ENCODE data around the gene GATD1.
"Not testable (repeated sequence)": the region's sequence is repeated elsewhere in the genome, so short reads cannot be mapped to it uniquely, and the experiment has no call there.

The GATD1 gene

GRCh38 chr11:763073-763463 lies 14.2 kb downstream of the GATD1 start:
- DNase-seq = no peak

GRCh38 chr11:762421-763072 lies 14.7 kb downstream of the GATD1 start:
- DNase-seq = no peak

- DNase-seq = no peak
These were observed 15.7 kb downstream of the GATD1 start for GRCh38 chr11:761526-762108.

- DNase-seq = no peak
These were observed 17.1 kb downstream of the GATD1 start for GRCh38 chr11:760236-760635.

GRCh38 chr11:749731-750130 lies 27.6 kb downstream of the GATD1 start:
- no peak for DNase-seq

DNA sequence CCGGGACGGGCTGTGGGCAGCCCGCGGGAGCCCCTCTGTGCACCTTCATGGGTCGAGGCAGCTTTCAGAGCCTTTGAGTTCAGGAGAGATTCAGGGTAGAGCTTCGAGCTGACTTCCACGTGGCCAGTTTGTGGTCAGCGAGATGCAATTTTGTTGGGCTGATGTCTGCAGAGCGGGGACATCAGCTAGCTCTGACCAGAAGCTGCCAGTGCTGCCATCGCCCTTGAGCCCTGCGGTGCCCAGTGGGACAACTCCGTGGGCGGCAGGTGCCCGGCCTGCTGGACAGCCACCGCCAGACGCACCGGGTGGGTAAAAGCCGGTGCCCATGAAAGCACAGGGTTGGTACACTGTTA lies 29.3 kb downstream of the GATD1 start:
- DNase-seq = no peak

DNA sequence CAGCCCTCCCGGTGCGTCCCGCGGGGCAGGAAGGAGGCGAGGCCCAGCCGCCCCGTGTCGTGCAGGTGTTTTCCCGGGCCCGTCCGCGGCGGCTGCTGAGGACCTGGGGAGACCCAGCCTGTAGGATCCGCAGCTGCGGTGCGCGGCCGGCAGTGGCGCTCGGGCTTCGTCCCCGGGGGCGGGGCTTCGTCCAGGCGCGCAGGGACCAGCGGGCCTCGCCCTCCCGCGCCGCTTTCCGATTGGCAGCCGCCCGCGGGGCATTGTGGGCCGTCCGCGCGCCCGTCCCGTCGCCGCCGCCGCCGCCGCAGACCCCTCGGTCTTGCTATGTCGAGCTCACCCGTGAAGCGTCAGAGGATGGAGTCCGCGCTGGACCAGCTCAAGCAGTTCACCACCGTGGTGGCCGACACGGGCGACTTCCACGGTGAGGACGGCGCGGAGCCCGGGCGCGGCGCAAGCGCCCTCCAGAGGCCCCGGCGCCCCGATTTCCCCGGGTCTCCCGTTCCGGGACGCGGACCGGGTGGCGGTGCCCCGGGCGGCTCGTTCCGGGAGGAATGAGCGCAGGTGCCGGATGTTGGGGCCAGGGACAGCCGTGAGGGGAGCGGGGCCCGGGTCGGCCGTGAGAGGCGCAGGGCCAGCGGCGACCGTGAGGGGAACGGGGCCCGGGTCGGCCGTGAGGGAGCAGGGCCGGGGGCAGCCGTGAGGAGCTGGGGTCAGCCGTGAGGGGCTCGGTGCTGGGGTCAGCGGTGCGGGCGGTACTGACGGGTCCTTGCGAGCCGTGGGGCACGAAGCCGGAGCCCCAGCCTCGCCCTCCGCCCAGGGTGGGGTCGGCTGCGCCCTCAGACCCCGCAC lies 29.9 kb downstream of the GATD1 start, which contains the start of gene TALDO1:
TSS of gene TALDO1 (plus strand) at position 307 of the 849 bp plus-strand sequence. CDS start at position 325, 18 bp downstream.
- peak; percentile 42 for DNase-seq

GRCh38 chr11:746289-747157 lies 30.8 kb downstream of the GATD1 start:
- peak; percentile 24 for DNase-seq

- DNase-seq = no peak
These were observed 31.9 kb downstream of the GATD1 start for GRCh38 chr11:745428-745827.

DNA sequence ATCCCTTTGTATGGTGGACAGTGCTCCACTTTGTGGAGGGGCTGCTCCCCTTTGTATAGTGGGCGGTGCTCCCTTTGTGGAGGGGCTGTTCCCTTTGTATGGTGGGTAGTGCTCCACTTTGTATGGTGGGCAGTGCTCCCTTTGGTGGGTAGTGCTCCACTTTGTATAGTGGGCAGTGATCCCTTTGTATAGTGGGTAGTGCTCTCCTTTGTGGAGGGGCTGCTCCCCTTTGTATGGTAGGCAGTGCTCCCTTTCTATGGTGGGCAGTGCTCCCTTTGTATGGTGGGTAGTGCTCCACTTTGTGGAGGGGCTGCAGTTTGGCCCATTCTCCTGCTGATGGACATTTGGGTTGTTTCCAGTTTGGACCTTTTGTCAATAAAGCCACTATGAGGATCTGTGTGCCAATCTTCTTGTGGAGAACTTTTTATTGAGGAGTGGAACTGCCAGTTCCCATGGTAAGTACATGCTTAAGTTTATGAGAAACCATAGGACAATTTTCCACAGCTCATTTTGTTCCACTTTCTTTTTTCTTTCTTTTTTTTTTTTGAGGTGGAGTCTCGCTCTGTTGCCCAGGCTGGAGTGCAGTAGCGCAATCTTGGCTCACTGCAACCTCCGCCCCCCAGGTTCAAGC lies 34.6 kb downstream of the GATD1 start:
- no peak for DNase-seq

- no peak for DNase-seq
These were observed 35.1 kb downstream of the GATD1 start for GRCh38 chr11:742156-742546.

- DNase-seq = not testable (repeated sequence)
These were observed 39.4 kb downstream of the GATD1 start for GRCh38 chr11:737899-738298.

GRCh38 chr11:737366-737765 lies 39.9 kb downstream of the GATD1 start:
- no peak for DNase-seq

DNA sequence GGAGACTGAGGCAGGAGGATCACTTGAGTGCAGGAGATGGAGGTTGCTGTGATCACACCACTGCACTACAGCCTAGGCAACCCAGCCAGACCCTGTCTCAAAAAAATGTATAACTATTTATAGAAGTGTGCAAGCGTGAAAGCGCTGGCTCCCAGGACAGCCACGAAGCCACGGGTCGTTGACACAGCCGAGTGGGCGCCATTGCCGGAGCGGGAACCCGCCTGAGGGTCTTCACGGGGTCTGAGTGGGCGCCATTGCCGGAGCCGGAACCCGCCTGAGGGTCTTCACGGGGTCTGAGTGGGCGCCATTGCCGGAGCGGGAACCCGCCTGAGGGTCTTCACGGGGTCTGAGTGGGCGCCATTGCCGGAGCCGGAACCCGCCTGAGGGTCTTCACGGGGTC lies 42.7 kb downstream of the GATD1 start:
- DNase-seq = not testable (repeated sequence)

DNA sequence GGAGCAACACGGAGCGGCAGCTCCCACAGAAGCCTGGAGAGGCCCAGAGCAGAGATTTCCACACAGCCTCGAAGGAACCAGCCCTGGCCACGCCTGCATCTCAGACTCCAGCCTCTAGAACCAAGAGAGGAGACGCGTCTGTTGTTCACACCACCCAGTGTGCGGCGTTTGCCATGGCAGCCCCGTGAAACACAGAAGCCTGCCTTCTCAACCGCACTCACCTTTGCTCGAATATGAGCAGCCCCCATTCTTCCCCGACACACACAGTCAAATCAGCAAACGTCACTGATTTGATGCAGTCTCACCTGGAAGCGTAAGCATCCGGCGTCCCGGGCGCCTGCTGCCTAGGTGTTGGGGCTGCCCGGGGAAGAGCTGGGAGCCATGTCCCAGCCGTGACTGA lies 44.2 kb downstream of the GATD1 start:
- DNase-seq = no peak

- no peak for DNase-seq
These were observed 47.7 kb downstream of the GATD1 start for GRCh38 chr11:729492-730074.

- no peak for DNase-seq
These were observed 48.3 kb downstream of the GATD1 start for GRCh38 chr11:728901-729491.

- DNase-seq = no peak
These were observed 49.2 kb downstream of the GATD1 start for GRCh38 chr11:727859-728748.

GRCh38 chr11:727281-727701 lies 50.0 kb downstream of the GATD1 start:
- DNase-seq = no peak

Measured in GF-D8 (cell line).